IMR-90 (cell line): ENCODE data around the gene CCDC33. TPM values are rescaled to one million over a fixed set of nuclear protein-coding genes. Genes with fewer than 3 reads are reported as not detected.
A peak's percentile ranks its signal among the peaks of the same experiment; 100 is the strongest.

ENCODE experiments used
- ATAC-seq: fragments of 200-7000 bp; cut with Tn5 transposase; 2 replicates; pipeline ENCODE4 v1.9.1; 2020; ENCODE audit warnings: low read depth, mild to moderate bottlenecking, moderate library complexity
- BruUV-seq: library from RNA; stranded (reverse); fragments of 400-500 nt; replicated peaks from 2 replicates; lab custom pipeline; 2021; lab: Mats Ljungman, UMichigan
- CTCF ChIA-PET: fragments of 300-600 bp; formaldehyde crosslinking; extraction: SDS; loops from one replicate; lab custom pipeline; 2021; ENCODE audit warnings: antibody characterized with exemption; lab: Yijun Ruan, JAX
- POLR2A ChIA-PET: fragments of 300-600 bp; sonication (Branson Sonifier 250); formaldehyde crosslinking; loops from one replicate; lab custom pipeline; 2022; ENCODE audit warnings: antibody characterized with exemption; ENCODE audit not compliant: unreplicated experiment; lab: Charles Lee
- DNase-seq: peaks from one replicate; pipeline ENCODE4 v3.0.0; 2013
- H2AFZ ChIP-seq: replicated peaks from 2 replicates; pipeline ENCODE3; 2013; ENCODE audit warnings: low read length, mild to moderate bottlenecking; ENCODE audit not compliant: poor library complexity
- H2AK5ac ChIP-seq: 2 replicates; pipeline ENCODE4 v1.6.1; 2013; ENCODE audit warnings: low read depth, low read length, inconsistent platforms
- H2AK9ac ChIP-seq: replicated peaks from 2 replicates; pipeline ENCODE3; 2013; ENCODE audit warnings: mild to moderate bottlenecking, low read depth, low read length, moderate library complexity; ENCODE audit not compliant: poor library complexity
- H2BK120ac ChIP-seq: 2 replicates; pipeline ENCODE4 v1.6.1; 2013; ENCODE audit warnings: low read depth, low read length, inconsistent platforms
- H2BK15ac ChIP-seq: 3 replicates; pipeline ENCODE4 v1.6.1; 2013; ENCODE audit warnings: low read depth, low read length, inconsistent platforms
- H2BK20ac ChIP-seq: 2 replicates; pipeline ENCODE4 v1.6.1; 2013; ENCODE audit warnings: low read depth, mild to moderate bottlenecking, inconsistent platforms, low read length, moderate library complexity
- H2BK5ac ChIP-seq: 2 replicates; pipeline ENCODE4 v1.6.1; 2013; ENCODE audit warnings: mild to moderate bottlenecking, low read depth, low read length, inconsistent platforms; ENCODE audit not compliant: poor library complexity, severe bottlenecking
- H3K14ac ChIP-seq: replicated peaks from 2 replicates; pipeline ENCODE4 v1.6.1; 2013; ENCODE audit warnings: low read depth, low read length, inconsistent platforms
- H3K18ac ChIP-seq: 2 replicates; pipeline ENCODE4 v1.6.1; 2013; ENCODE audit warnings: low read depth, low read length, control low read depth
- H3K23ac ChIP-seq: 2 replicates; pipeline ENCODE4 v1.6.1; 2013; ENCODE audit warnings: low read depth, low read length, inconsistent platforms
- H3K27ac ChIP-seq: 2 replicates; pipeline ENCODE4 v1.5.1; 2013; ENCODE audit warnings: mild to moderate bottlenecking, control low read depth, low read length; ENCODE audit not compliant: insufficient read depth
- H3K27me3 ChIP-seq: 2 replicates; pipeline ENCODE4 v1.6.1; 2013; ENCODE audit warnings: low read length; ENCODE audit not compliant: control insufficient read depth, insufficient read depth
- H3K36me3 ChIP-seq: 2 replicates; pipeline ENCODE4 v1.6.1; 2013; ENCODE audit warnings: low read length, mixed read lengths; ENCODE audit not compliant: control insufficient read depth, insufficient read depth
- H3K4ac ChIP-seq: 2 replicates; pipeline ENCODE4 v1.6.1; 2013; ENCODE audit warnings: low read depth, low read length, inconsistent platforms
- H3K4me1 ChIP-seq: 2 replicates; pipeline ENCODE4 v1.6.1; 2013; ENCODE audit warnings: low read length, mixed read lengths; ENCODE audit not compliant: control insufficient read depth, insufficient read depth
- H3K4me2 ChIP-seq: 2 replicates; pipeline ENCODE4 v1.6.1; 2013; ENCODE audit warnings: low read depth, mild to moderate bottlenecking, control low read depth, low read length, moderate library complexity
- H3K4me3 ChIP-seq: 2 replicates; pipeline ENCODE4 v1.5.1; 2013; ENCODE audit warnings: low read depth, mild to moderate bottlenecking, control low read depth, low read length, moderate library complexity; ENCODE audit not compliant: insufficient read depth
- H3K56ac ChIP-seq: 2 replicates; pipeline ENCODE4 v1.6.1; 2013; ENCODE audit warnings: low read length, inconsistent platforms; ENCODE audit not compliant: insufficient read depth; ENCODE audit errors: extremely low read depth
- H3K79me1 ChIP-seq, 2 experiments: 2 replicates each; pipeline ENCODE4 v1.6.1; 2013; ENCODE audit warnings: low read length in 2 of 2, inconsistent platforms in 1 of 2, low read depth in 1 of 2
- H3K9ac ChIP-seq: 2 replicates; pipeline ENCODE4 v1.6.1; 2013; ENCODE audit warnings: low read depth, low read length, control low read depth
- H3K9me1 ChIP-seq: 2 replicates; pipeline ENCODE4 v1.6.1; 2013; ENCODE audit warnings: low read length, inconsistent platforms; ENCODE audit not compliant: insufficient read depth
- H3K9me3 ChIP-seq: 2 replicates; pipeline ENCODE4 v1.6.1; 2013; ENCODE audit warnings: low read length; ENCODE audit not compliant: control insufficient read depth, insufficient read depth
- H4K20me1 ChIP-seq: 2 replicates; pipeline ENCODE4 v1.6.1; 2013; ENCODE audit warnings: low read length, inconsistent platforms; ENCODE audit not compliant: insufficient read depth
- H4K5ac ChIP-seq: 2 replicates; pipeline ENCODE4 v1.6.1; 2013; ENCODE audit warnings: mild to moderate bottlenecking, low read depth, low read length, control low read depth
- H4K8ac ChIP-seq, 2 experiments: 2 replicates each; pipeline ENCODE4 v1.6.1; 2013; ENCODE audit warnings: low read depth in 2 of 2, low read length in 2 of 2, control low read depth in 1 of 2, inconsistent platforms in 1 of 2
- H4K91ac ChIP-seq: 2 replicates; pipeline ENCODE4 v1.6.1; 2013; ENCODE audit warnings: low read depth, low read length, inconsistent platforms; ENCODE audit not compliant: insufficient read depth
- BHLHE40 ChIP-seq: fragments of 150-350 bp; IDR thresholded peaks from 2 replicates; pipeline ENCODE4 v1.6.1; 2016; ENCODE audit warnings: mild to moderate bottlenecking, low read depth, low read length
- CHD1 ChIP-seq: IDR thresholded peaks from 2 replicates; pipeline ENCODE4 v1.6.1; 2012; ENCODE audit warnings: low read depth, low read length, improper control_type of control experiment
- CTCF ChIP-seq: conservative IDR thresholded peaks from 2 replicates; pipeline ENCODE4 v1.5.1; 2012; ENCODE audit warnings: mild to moderate bottlenecking, low read depth, low read length, improper control_type of control experiment
- ELK1 ChIP-seq: fragments of 150-350 bp; IDR thresholded peaks from 2 replicates; pipeline ENCODE4 v1.6.1; 2016; ENCODE audit warnings: low read depth, mild to moderate bottlenecking, low read length, moderate library complexity, borderline replicate concordance
- FOS ChIP-seq: fragments of 150-350 bp; IDR thresholded peaks from 2 replicates; pipeline ENCODE4 v1.6.1; 2016; ENCODE audit warnings: low read depth, low read length
- MAFK ChIP-seq: IDR thresholded peaks from 2 replicates; pipeline ENCODE4 v1.6.1; 2012; ENCODE audit warnings: low read depth, low read length, improper control_type of control experiment
- MAZ ChIP-seq: IDR thresholded peaks from 2 replicates; pipeline ENCODE4 v1.6.1; 2012; ENCODE audit warnings: low read depth, mild to moderate bottlenecking, low read length, improper control_type of control experiment, moderate library complexity, borderline replicate concordance
- MXI1 ChIP-seq: IDR thresholded peaks from 2 replicates; pipeline ENCODE4 v1.6.1; 2012; ENCODE audit warnings: low read depth, mild to moderate bottlenecking, low read length, moderate library complexity, borderline replicate concordance
- POLR2A ChIP-seq: IDR thresholded peaks from 2 replicates; pipeline ENCODE4 v1.6.1; 2012; ENCODE audit warnings: mild to moderate bottlenecking, low read depth, low read length
- RAD21 ChIP-seq: IDR thresholded peaks from 2 replicates; pipeline ENCODE4 v1.6.1; 2012; ENCODE audit warnings: low read length, improper control_type of control experiment
- RCOR1 ChIP-seq: IDR thresholded peaks from 2 replicates; pipeline ENCODE4 v1.6.1; 2012; ENCODE audit warnings: mild to moderate bottlenecking, low read length, improper control_type of control experiment; ENCODE audit not compliant: insufficient replicate concordance
- SMC3 ChIP-seq: fragments of 150-350 bp; IDR thresholded peaks from 2 replicates; pipeline ENCODE4 v1.6.1; 2016; ENCODE audit warnings: low read depth, mild to moderate bottlenecking, antibody characterized with exemption, low read length, moderate library complexity
- USF2 ChIP-seq: fragments of 150-350 bp; IDR thresholded peaks from 2 replicates; pipeline ENCODE4 v1.6.1; 2017; ENCODE audit warnings: mild to moderate bottlenecking, antibody characterized with exemption, low read length, low read depth
- WGBS, 2 experiments: methylation state at CpG; one replicate each; pipeline versions ENCODE4 v1.1.5 to v1.1.7; 2013; ENCODE audit warnings: missing lambda C conversion rate in 2 of 2; ENCODE audit not compliant: insufficient read length in 1 of 2; ENCODE audit errors: extremely low coverage in 2 of 2; 5-methylcytosine and 5-hydroxymethylcytosine counted together
- dilution Hi-C: fragments of 300-500 bp; cut with HindIII; formaldehyde crosslinking; loops from one replicate; pipeline ENCODE4 v1.14.3; 2018; ENCODE audit warnings: low sequenced_read_pairs; ENCODE audit not compliant: unreplicated experiment
- in situ Hi-C: fragments of 300-500 bp; cut with MboI; formaldehyde crosslinking; loops from 3 replicates; pipeline ENCODE4 v1.14.3; 2019; ENCODE audit warnings: low sequenced_read_pairs, inconsistent platforms, mixed read lengths
- intact Hi-C: fragments of 100-400 bp; cut with micrococcal nuclease; formaldehyde crosslinking; loops from 2 replicates; pipeline ENCODE4 v1.10.0; 2022
- polyA plus RNA-seq, 3 experiments: library from polyadenylated mRNA; depleted of rRNA; stranded (reverse); fragments of >200 nt; gene quantifications; 2 replicates each; pipeline ENCODE4 v1.2.3, GENCODE V29; 2012; ENCODE audit warnings: low replicate concordance in 1 of 3
- total RNA-seq: library from RNA; depleted of rRNA; stranded (reverse); fragments of >200 nt; gene quantifications from 2 replicates; pipeline ENCODE4 v1.2.3, GENCODE V29; 2012

CCDC33 gene
- total and polyA plus RNA-seq, 2 of the 4 experiments (the other 2 are of a cell fraction) = not detected

- BruUV-seq = no TSS peak
- dilution Hi-C loops = no loop called here
Measured at GRCh38 chr15:74378848-74379247, 142.7 kb downstream of the CCDC33 start.

More at GRCh38 chr15:74378848-74379247, 142.7 kb downstream of the CCDC33 start:
- no peak overlapping the region for H2BK20ac ChIP-seq
- H2BK120ac ChIP-seq = no peak overlapping the region
- no peak overlapping the region for H2AK5ac ChIP-seq
- peaks cover 4% of the 10 kb centered on the region; the same call in 1 of the 2 replicates for H3K4me1 ChIP-seq
- H4K8ac ChIP-seq = 0 out of 4 replicates have a peak overlapping the region, but pooled peaks of 1 of the 2 experiments have one; percentile 3
- no peaks in the 10 kb centered on the region for H3K27me3 ChIP-seq
- ChIA-PET POLR2A (no interaction called here), CTCF (interaction anchor here (0.8 kb wide), 1 partner anchor 392 kb away, joined by 7 read pairs; no protein-coding TSS in a partner anchor)
- peak overlapping the region; percentile 72 for H2AFZ ChIP-seq
- H3K79me1 ChIP-seq = 0 out of 4 replicates have a peak, but pooled peaks cover 0 to 1% of the 10 kb centered on the region in 2 experiments
- no peak for ATAC-seq
- H4K5ac ChIP-seq = no peak overlapping the region
- no peak overlapping the region for H3K4me3 ChIP-seq
- DNase-seq = peak; percentile 77
- no peak overlapping the region for H4K91ac ChIP-seq
- no peaks in the 10 kb centered on the region for H3K9me1 ChIP-seq
- no peak overlapping the region for H3K27ac ChIP-seq
- H3K14ac ChIP-seq = no peak overlapping the region
- H3K56ac ChIP-seq = no peak overlapping the region
- no peaks in the 10 kb centered on the region for H3K9me3 ChIP-seq
- intact Hi-C loops (loop anchor here (10.0 kb wide), 1 partner anchor 576 kb away; the partner anchor contains the start of gene RPP25), in situ Hi-C loops (loop anchor here (10.0 kb wide), 1 partner anchor 396 kb away; no protein-coding TSS in a partner anchor)
- no peak for TF ChIP-seq CHD1
- TF ChIP-seq RAD21 = no peak
- no peak for TF ChIP-seq MXI1
- TF ChIP-seq MAZ = peak; percentile 48; the same call in 1 of the 2 replicates
- TF ChIP-seq POLR2A = no peak
- no peak for TF ChIP-seq SMC3
- peak; percentile 18; the same call in 1 of the 2 replicates for TF ChIP-seq FOS
- TF ChIP-seq CTCF = no peak
- peak; percentile 61 for TF ChIP-seq RCOR1
- no peak for TF ChIP-seq USF2
- no peak for TF ChIP-seq ELK1
- no peak for TF ChIP-seq MAFK
- TF ChIP-seq BHLHE40 = peak; percentile 7; the same call in 1 of the 2 replicates
- no peak overlapping the region for H3K4me2 ChIP-seq
- no peak overlapping the region for H3K4ac ChIP-seq
- 48% methylated on average over 6 of the region's 9 CpGs; no CpG with 5 or more reads in 1 of the 2 experiments for WGBS, 2 experiments
- no peak overlapping the region for H3K18ac ChIP-seq
- H2AK9ac ChIP-seq = no peak overlapping the region
- H2BK5ac ChIP-seq = no peak overlapping the region
- H4K20me1 ChIP-seq = no peaks in the 10 kb centered on the region; the same call in 1 of the 2 replicates
- no peak overlapping the region for H2BK15ac ChIP-seq
- H3K36me3 ChIP-seq = no peaks in the 10 kb centered on the region
- no peak overlapping the region for H3K23ac ChIP-seq
- H3K9ac ChIP-seq = no peak overlapping the region
